Measurements from ENCODE around the gene COG7.

GRCh38 chr16:23382279-23382678, 70.7 kb downstream of the COG7 start:
- no peak for TF ChIP-seq SIN3A (IDR thresholded peaks at IDR 0.05; ENCODE audit: low read depth)
- no peak for TF ChIP-seq POLR2A (IDR thresholded peaks at IDR 0.05; ENCODE audit: borderline replicate concordance, extremely low read depth, insufficient read depth, insufficient read length)

All from HCT116 (cell line).